HCT116 (cell line): ENCODE measurements around the gene TIMM9. TPM values are rescaled to one million over a fixed set of nuclear protein-coding genes. Genes with fewer than 3 reads are reported as not detected.
A peak's percentile ranks its signal among the peaks of the same experiment; 100 is the strongest.

Source experiments
- ATAC-seq: fragments of 200-7000 bp; cut with Tn5 transposase; 2 replicates; pipeline ENCODE4 v1.9.1; 2020; ENCODE audit warnings: mild to moderate bottlenecking, moderate library complexity
- BruUV-seq: library from RNA; stranded (reverse); fragments of 400-500 nt; replicated peaks from 2 replicates; lab custom pipeline; 2021; lab: Mats Ljungman, UMichigan
- CTCF ChIA-PET: fragments of 300-600 bp; sonication (Branson Sonifier 250); formaldehyde crosslinking; loops from one replicate; lab custom pipeline; 2021; ENCODE audit warnings: antibody characterized with exemption; lab: Charles Lee
- POLR2A ChIA-PET: fragments of 300-600, 350-600 bp; sonication (Branson Sonifier 250); formaldehyde crosslinking; loops from one replicate; lab custom pipeline; 2021; ENCODE audit warnings: antibody characterized with exemption; lab: Charles Lee
- RAD21 ChIA-PET, 2 experiments: fragments of 300-600 bp; sonication (Branson Sonifier 250); formaldehyde crosslinking; loops; one replicate each; lab custom pipeline; 2023; ENCODE audit warnings: low total read pairs in 2 of 2; ENCODE audit not compliant: uncharacterized antibody in 2 of 2, unreplicated experiment in 2 of 2, low non-redundant PET in 1 of 2; lab: Charles Lee
- DNase-seq: peaks from one replicate; pipeline ENCODE4 v3.0.0-alpha.2; 2010; ENCODE audit warnings: low read depth, low spot score
- H2AFZ ChIP-seq: fragments of 200-600 bp; shearing (Covaris generic), sonication (generic); 2 replicates; pipeline ENCODE4 v1.6.1; 2017; ENCODE audit warnings: low read depth, mixed run types, mixed read lengths, antibody characterized with exemption, low read length; ENCODE audit not compliant: poor library complexity, severe bottlenecking
- H3K27ac ChIP-seq: 2 replicates; pipeline ENCODE4 v1.5.1; 2012; ENCODE audit warnings: low read depth, low read length
- H3K27me3 ChIP-seq: fragments of 200-600 bp; sonication (generic); 2 replicates; pipeline ENCODE4 v1.6.1; 2016; ENCODE audit warnings: mixed run types, low read length, mixed read lengths; ENCODE audit not compliant: insufficient read depth
- H3K36me3 ChIP-seq, 2 experiments: fragments of 200-500 bp in 1 of 2; fragments of 200-600 bp in 1 of 2; sonication (Bioruptor generic) in 1 of 2; sonication (generic) in 1 of 2; 2 replicates each; pipeline versions ENCODE4 v1.5.1 to v1.6.1; 2014 to 2016; ENCODE audit warnings: low read length in 2 of 2, inconsistent platforms in 1 of 2, mixed read lengths in 1 of 2, mixed run types in 1 of 2; ENCODE audit not compliant: insufficient read depth in 2 of 2, control insufficient read depth in 1 of 2
- H3K4me1 ChIP-seq, 2 experiments: fragments of 200-600 bp in 1 of 2; sonication (generic) in 1 of 2; 2 replicates each; pipeline versions ENCODE4 v1.5.1 to v1.6.1; 2012 to 2017; ENCODE audit warnings: low read length in 2 of 2, inconsistent platforms in 1 of 2, mild to moderate bottlenecking in 1 of 2, mixed read lengths in 1 of 2, mixed run types in 1 of 2, moderate library complexity in 1 of 2; ENCODE audit not compliant: insufficient read depth in 2 of 2, control insufficient read depth in 1 of 2
- H3K4me2 ChIP-seq: fragments of 200-600 bp; sonication (generic); 2 replicates; pipeline ENCODE4 v1.6.1; 2017; ENCODE audit warnings: mixed run types, low read length, mixed read lengths
- H3K4me3 ChIP-seq, 2 experiments: fragments of 200-600 bp in 1 of 2; sonication (generic) in 1 of 2; replicated peaks in 1 of 2; 2 replicates each; pipeline ENCODE4 v1.5.1; 2011 to 2016; ENCODE audit warnings: low read length in 2 of 2, control low read depth in 1 of 2, low read depth in 1 of 2, mild to moderate bottlenecking in 1 of 2, mixed read lengths in 1 of 2, mixed run types in 1 of 2
- H3K79me2 ChIP-seq: fragments of 200-600 bp; sonication (generic); 2 replicates; pipeline ENCODE4 v1.6.1; 2017; ENCODE audit warnings: mild to moderate bottlenecking, mixed run types, low read length, moderate library complexity, mixed read lengths; ENCODE audit not compliant: insufficient read depth
- H3K9ac ChIP-seq: fragments of 200-600 bp; sonication (generic); 2 replicates; pipeline ENCODE4 v1.6.1; 2016; ENCODE audit warnings: low read length, mixed read lengths
- H3K9me2 ChIP-seq: fragments of 200-600 bp; sonication (generic), shearing (Covaris generic); 2 replicates; pipeline ENCODE4 v1.6.1; 2017; ENCODE audit warnings: mixed run types, mild to moderate bottlenecking, moderate library complexity; ENCODE audit not compliant: insufficient read depth
- H3K9me3 ChIP-seq, 2 experiments: fragments of 200-500 bp in 1 of 2; fragments of 200-600 bp in 1 of 2; sonication (Bioruptor generic) in 1 of 2; sonication (generic) in 1 of 2; 2 replicates each; pipeline ENCODE4 v1.6.1; 2014 to 2017; ENCODE audit warnings: low read length in 2 of 2, mixed read lengths in 2 of 2, inconsistent platforms in 1 of 2, low read depth in 1 of 2, mild to moderate bottlenecking in 1 of 2, mixed run types in 1 of 2, moderate library complexity in 1 of 2; ENCODE audit not compliant: control insufficient read depth in 1 of 2, insufficient read depth in 1 of 2
- H4K20me1 ChIP-seq: fragments of 200-600 bp; sonication (generic), shearing (Covaris generic); 2 replicates; pipeline ENCODE4 v1.6.1; 2017; ENCODE audit warnings: mixed run types, mild to moderate bottlenecking, moderate library complexity; ENCODE audit not compliant: insufficient read depth
- ELF1 ChIP-seq: IDR thresholded peaks from 2 replicates; pipeline ENCODE4 v1.6.1; 2012; ENCODE audit warnings: low read depth, borderline replicate concordance
- JUND ChIP-seq: IDR thresholded peaks from 2 replicates; pipeline ENCODE4 v1.6.1; 2012
- MAX ChIP-seq: IDR thresholded peaks from 2 replicates; pipeline ENCODE4 v1.6.1; 2012
- REST ChIP-seq: IDR thresholded peaks from 2 replicates; pipeline ENCODE4 v1.6.1; 2012; ENCODE audit warnings: low read depth
- intact Hi-C: fragments of 100-400 bp; cut with micrococcal nuclease; formaldehyde crosslinking; loops from 2 replicates; pipeline ENCODE4 v1.10.0; 2022
- total RNA-seq: library from RNA; stranded (reverse); gene quantifications from one replicate; pipeline ENCODE4 v1.2.1, GENCODE V29; 2021; ENCODE audit not compliant: unreplicated experiment

TIMM9 gene
- total RNA-seq, 1 experiment from 2014 or later = 40.7 TPM

- no peak overlapping the region for H3K4me2 ChIP-seq
- BruUV-seq = TSS peak; percentile 31
- no peak overlapping the region for H3K27ac ChIP-seq
- peaks cover 0 to 17% of the 10 kb centered on the region in 2 experiments; a peak in 2 of 4 replicates for H3K36me3 ChIP-seq
- H3K79me2 ChIP-seq = no peaks in the 10 kb centered on the region
- intact Hi-C loops = no loop called here
- no peaks in the 10 kb centered on the region for H3K4me1 ChIP-seq
- ATAC-seq (no peak), DNase-seq (no peak)
- TF ChIP-seq REST = no peak
- TF ChIP-seq JUND = no peak
- TF ChIP-seq MAX = no peak
- TF ChIP-seq ELF1 = no peak
- ChIA-PET RAD21 (no interaction called here), POLR2A (no interaction called here), CTCF (interaction anchor here (1.6 kb wide), 2 partner anchors 255 to 257 kb away, joined by 3 to 4 read pairs; no protein-coding TSS in a partner anchor)
- H3K27me3 ChIP-seq = no peaks in the 10 kb centered on the region
- no peak overlapping the region for H3K9ac ChIP-seq
- no peaks in the 10 kb centered on the region for H3K9me2 ChIP-seq
- no peak overlapping the region for H3K4me3 ChIP-seq
- no peaks in the 10 kb centered on the region for H4K20me1 ChIP-seq
- H2AFZ ChIP-seq = no peak overlapping the region
- H3K9me3 ChIP-seq = no peaks in the 10 kb centered on the region
Observed at GRCh38 chr14:58364316-58364715, 63.0 kb downstream of the TIMM9 start.
